SK-MEL-5 (cell line): ENCODE data around the gene SLC25A22. TPM values are rescaled to one million over a fixed set of nuclear protein-coding genes. Genes with fewer than 3 reads are reported as not detected.
A peak's percentile ranks its signal among the peaks of the same experiment; 100 is the strongest.

ENCODE experiments used
- DNase-seq: peaks from one replicate; pipeline ENCODE4 v3.0.0-alpha.2; 2016; ENCODE audit warnings: low read depth, low spot score
- in situ Hi-C: cut with HindIII; loops from 2 replicates; pipeline ENCODE4 v1.10.0; 2016; ENCODE audit warnings: low sequenced_read_pairs, high pct_unique_total_duplicates, low pct_unique_long_range_greater_than_20kb
- small RNA-seq, 2 experiments: library from RNA; depleted of rRNA; stranded (forward); fragments of <200 nt; gene quantifications; one replicate each; pipeline ENCODE3, GENCODE V24; 2014
- total RNA-seq: library from RNA; depleted of rRNA; stranded (reverse); fragments of >200 nt; shearing (Covaris generic); gene quantifications from 2 replicates; pipeline ENCODE4 v1.2.3, GENCODE V29; 2014; rRNA removed

The SLC25A22 gene
- total RNA-seq, 1 experiment from 2014 or later, result 16.3 TPM

DNA sequence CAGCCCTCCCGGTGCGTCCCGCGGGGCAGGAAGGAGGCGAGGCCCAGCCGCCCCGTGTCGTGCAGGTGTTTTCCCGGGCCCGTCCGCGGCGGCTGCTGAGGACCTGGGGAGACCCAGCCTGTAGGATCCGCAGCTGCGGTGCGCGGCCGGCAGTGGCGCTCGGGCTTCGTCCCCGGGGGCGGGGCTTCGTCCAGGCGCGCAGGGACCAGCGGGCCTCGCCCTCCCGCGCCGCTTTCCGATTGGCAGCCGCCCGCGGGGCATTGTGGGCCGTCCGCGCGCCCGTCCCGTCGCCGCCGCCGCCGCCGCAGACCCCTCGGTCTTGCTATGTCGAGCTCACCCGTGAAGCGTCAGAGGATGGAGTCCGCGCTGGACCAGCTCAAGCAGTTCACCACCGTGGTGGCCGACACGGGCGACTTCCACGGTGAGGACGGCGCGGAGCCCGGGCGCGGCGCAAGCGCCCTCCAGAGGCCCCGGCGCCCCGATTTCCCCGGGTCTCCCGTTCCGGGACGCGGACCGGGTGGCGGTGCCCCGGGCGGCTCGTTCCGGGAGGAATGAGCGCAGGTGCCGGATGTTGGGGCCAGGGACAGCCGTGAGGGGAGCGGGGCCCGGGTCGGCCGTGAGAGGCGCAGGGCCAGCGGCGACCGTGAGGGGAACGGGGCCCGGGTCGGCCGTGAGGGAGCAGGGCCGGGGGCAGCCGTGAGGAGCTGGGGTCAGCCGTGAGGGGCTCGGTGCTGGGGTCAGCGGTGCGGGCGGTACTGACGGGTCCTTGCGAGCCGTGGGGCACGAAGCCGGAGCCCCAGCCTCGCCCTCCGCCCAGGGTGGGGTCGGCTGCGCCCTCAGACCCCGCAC is 50.7 kb downstream of the SLC25A22 start, which contains the start of gene TALDO1:
Gene TALDO1, plus strand, starts transcription at position 307 of the 849 bp plus-strand sequence. Its CDS starts 18 bp downstream, at position 325.
- DNase-seq, result peak; percentile 86
- in situ Hi-C loops, result no loop called here

DNA sequence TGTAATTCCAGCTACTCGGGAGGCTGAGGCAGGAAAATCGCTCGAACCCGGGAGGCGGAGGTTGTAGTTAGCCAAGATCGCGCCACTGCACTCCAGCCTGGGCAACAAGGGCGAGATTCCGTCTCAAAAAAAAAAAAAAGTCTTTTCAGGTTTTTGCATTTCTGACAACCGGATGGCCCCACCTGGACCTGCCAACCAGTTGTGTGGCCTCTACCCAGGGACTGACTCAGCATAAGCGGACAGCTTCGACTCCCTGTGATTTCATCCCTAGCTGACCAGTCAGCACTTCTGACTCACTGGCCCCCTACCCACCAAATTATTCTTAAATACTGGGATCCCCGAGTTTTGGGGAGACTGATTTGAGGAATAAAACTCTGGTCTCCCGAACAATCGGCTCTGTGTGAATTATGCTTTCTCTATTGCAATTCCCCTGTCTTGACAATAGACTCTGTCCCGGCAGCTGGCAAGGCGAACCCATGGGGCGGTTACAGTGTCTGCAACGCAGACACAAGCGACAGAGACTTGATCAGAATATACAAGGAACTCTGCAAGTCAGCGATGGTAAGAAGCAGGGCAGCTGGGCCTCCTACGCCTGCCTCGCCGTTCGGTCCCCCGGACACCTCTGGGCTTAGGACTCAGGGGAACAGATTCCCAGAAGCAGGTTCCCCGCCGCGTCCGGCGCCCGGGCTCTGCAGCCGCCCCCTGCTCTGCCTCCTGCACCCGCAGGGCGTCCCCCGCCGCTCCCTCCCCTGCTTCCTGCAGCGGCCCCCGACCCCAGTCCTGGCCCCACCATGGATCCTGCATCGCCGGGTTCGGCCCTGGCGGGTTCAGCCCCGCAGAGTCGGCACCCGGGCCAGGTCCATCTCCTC is 51.6 kb downstream of the SLC25A22 start:
- in situ Hi-C loops, result no loop called here
- DNase-seq, result no peak

- DNase-seq, result no peak
- in situ Hi-C loops, result no loop called here
Observed at GRCh38 chr11:745428-745827, 52.7 kb downstream of the SLC25A22 start.

GRCh38 chr11:742571-743201 is 55.4 kb downstream of the SLC25A22 start:
- no peak for DNase-seq
- in situ Hi-C loops, result no loop called here

DNA sequence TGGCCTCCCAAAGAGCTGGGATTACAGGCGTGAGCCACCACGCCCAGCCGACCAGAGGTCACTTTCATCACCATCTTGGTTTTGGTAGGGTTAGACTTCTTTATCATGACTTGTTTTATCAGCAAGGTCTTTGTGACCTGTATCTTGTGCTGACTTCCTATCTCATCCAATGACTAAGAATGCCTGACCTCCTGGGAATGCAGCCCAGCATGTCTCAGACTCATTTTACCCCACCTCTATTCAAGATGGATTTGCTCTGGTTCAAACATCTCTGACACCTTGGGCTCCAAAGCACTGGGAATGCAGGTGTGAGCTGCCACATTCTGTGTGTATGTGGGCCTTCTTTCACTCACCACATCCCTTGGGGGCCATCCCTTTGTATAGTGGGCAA is 55.9 kb downstream of the SLC25A22 start:
- in situ Hi-C loops, result no loop called here

More for the DNA sequence above, 55.9 kb downstream of the SLC25A22 start:
- DNase-seq, result no peak

Small RNAs within 50 kb of the gene (small RNA-seq; reads per million reads assigned to genes)
- 0 reads per million in 2 experiments for gene SNORA52

Other genes starting within 250 kb of the SLC25A22 start
- gene LMNTD2, start 237.5 kb downstream of the SLC25A22 start, total RNA-seq, result 1.8 and 2.1 TPM in 2 replicates
- gene RASSF7, start 237.3 kb downstream of the SLC25A22 start, total RNA-seq, result 7.8 and 8.0 TPM in 2 replicates
- 22.0 and 22.6 TPM in 2 replicates for gene PHRF1, start 221.8 kb downstream of the SLC25A22 start, total RNA-seq
- 3.5 and 3.7 TPM in 2 replicates for gene IRF7, start 182.3 kb downstream of the SLC25A22 start, total RNA-seq
- gene CDHR5, start 173.3 kb downstream of the SLC25A22 start, total RNA-seq, result not detected in 2 replicates
- gene SCT, start 171.1 kb downstream of the SLC25A22 start, total RNA-seq, result not detected in 2 replicates
- gene DRD4, start 161.0 kb downstream of the SLC25A22 start, total RNA-seq, result not detected in 2 replicates
- 26.1 and 33.8 TPM in 2 replicates for gene DEAF1, start 103.1 kb downstream of the SLC25A22 start, total RNA-seq
- gene TMEM80, start 102.5 kb downstream of the SLC25A22 start, total RNA-seq, result 6.5 and 10.8 TPM in 2 replicates
- 0.61 and 3.0 TPM in 2 replicates for gene EPS8L2, start 92.0 kb downstream of the SLC25A22 start, total RNA-seq
- 206 and 219 TPM in 2 replicates for gene TALDO1, start 50.8 kb downstream of the SLC25A22 start, total RNA-seq
- gene GATD1, start 20.8 kb downstream of the SLC25A22 start, total RNA-seq, result 22.8 and 23.0 TPM in 2 replicates
- gene CEND1, start 8.2 kb downstream of the SLC25A22 start, total RNA-seq, result 0.53 TPM in 1 of 2 replicates, not detected in the other
- gene PIDD1, start 7.0 kb upstream of the SLC25A22 start, total RNA-seq, result 4.2 and 6.1 TPM in 2 replicates
- 1,043 and 1,055 TPM in 2 replicates for gene RPLP2, start 11.7 kb upstream of the SLC25A22 start, total RNA-seq
- gene PNPLA2, start 20.6 kb upstream of the SLC25A22 start, total RNA-seq, result 6.3 and 7.9 TPM in 2 replicates
- gene CRACR2B, start 29.6 kb upstream of the SLC25A22 start, total RNA-seq, result not detected in 2 replicates
- gene CD151, start 34.7 kb upstream of the SLC25A22 start, total RNA-seq, result 228 and 233 TPM in 2 replicates
- 397 and 411 TPM in 2 replicates for gene POLR2L, start 44.2 kb upstream of the SLC25A22 start, total RNA-seq
- 150 and 167 TPM in 2 replicates for gene TSPAN4, start 44.6 kb upstream of the SLC25A22 start, total RNA-seq
- gene CHID1, start 112.5 kb upstream of the SLC25A22 start, total RNA-seq, result 21.8 and 31.0 TPM in 2 replicates
- 14.6 and 16.2 TPM in 2 replicates for gene AP2A2, start 127.6 kb upstream of the SLC25A22 start, total RNA-seq
- gene MUC6, start 238.4 kb upstream of the SLC25A22 start, total RNA-seq, result not detected in 2 replicates